Measurements from ENCODE around the gene ZDHHC5.

GRCh38 chr11:57651408-57651807, 16.5 kb upstream of the ZDHHC5 start:
- TF ChIP-seq CTCF (IDR thresholded peaks at IDR 0.05), result no peak
- no peak for TF ChIP-seq EZH2 (IDR thresholded peaks at IDR 0.05)
- TF ChIP-seq EZH2phosphoT487 (IDR thresholded peaks at IDR 0.05), result no peak
